K562 (cell line): ENCODE data around the gene DUSP19. TPM values are rescaled to one million over a fixed set of nuclear protein-coding genes. Genes with fewer than 3 reads are reported as not detected.

Experiments used
- ARNT ChIP-seq, 2 experiments: fragments of 450-650 bp; IDR thresholded peaks; 2 replicates each; pipeline ENCODE4 v1.6.1; 2016; ENCODE audit warnings: mild to moderate bottlenecking in 1 of 2
- C11orf30 ChIP-seq: fragments of 450-650 bp; IDR thresholded peaks from 2 replicates; pipeline ENCODE4 v1.6.1; 2016; ENCODE audit warnings: low read depth, mild to moderate bottlenecking
- CREB3 ChIP-seq: fragments of 450-650 bp; conservative IDR thresholded peaks from 2 replicates; pipeline ENCODE4 v1.6.1; 2016; ENCODE audit warnings: missing genetic modification characterization, low read depth, mild to moderate bottlenecking, missing compliant biosample characterization, moderate library complexity
- CREB5 ChIP-seq: fragments of 250-450 bp; sonication (Bioruptor Pico); IDR thresholded peaks from 2 replicates; pipeline ENCODE4 v1.5.0; 2020; ENCODE audit warnings: mild to moderate bottlenecking
- ELK1 ChIP-seq: sonication (generic); formaldehyde crosslinking; IDR thresholded peaks from 2 replicates; pipeline ENCODE4 v1.8.1; 2022; ENCODE audit warnings: missing genetic modification reagents
- ETS1 ChIP-seq: conservative IDR thresholded peaks from 2 replicates; pipeline ENCODE4 v1.6.1; 2011; ENCODE audit warnings: low read depth, mild to moderate bottlenecking, low read length; ENCODE audit not compliant: control insufficient read depth
- FOXJ3 ChIP-seq: sonication (generic); formaldehyde crosslinking; IDR thresholded peaks from 2 replicates; pipeline ENCODE4 v1.4.0; 2020; ENCODE audit warnings: mild to moderate bottlenecking, missing genetic modification reagents
- GATAD2B ChIP-seq: fragments of 450-650 bp; IDR thresholded peaks from 2 replicates; pipeline ENCODE4 v1.6.1; 2017; ENCODE audit warnings: mild to moderate bottlenecking, borderline replicate concordance
- HDAC1 ChIP-seq, 2 experiments: fragments of 450-650 bp; IDR thresholded peaks; 2 replicates each; pipeline ENCODE4 v1.6.1; 2016 to 2017; ENCODE audit warnings: inconsistent platforms in 1 of 2, mild to moderate bottlenecking in 1 of 2, moderate library complexity in 1 of 2
- LCOR ChIP-seq: sonication (generic); formaldehyde crosslinking; IDR thresholded peaks from 2 replicates; pipeline ENCODE4 v1.8.0; 2022; ENCODE audit warnings: mild to moderate bottlenecking, missing genetic modification reagents
- MAX ChIP-seq: sonication (generic); formaldehyde crosslinking; IDR thresholded peaks from 2 replicates; pipeline ENCODE4 v1.9.0; 2022; ENCODE audit warnings: mild to moderate bottlenecking, missing genetic modification reagents
- SIRT6 ChIP-seq: IDR thresholded peaks from one replicate; pipeline ENCODE4 v1.6.1; 2012; ENCODE audit warnings: low read depth, mild to moderate bottlenecking, control low read depth, inconsistent platforms, low read length, moderate library complexity
- SNIP1 ChIP-seq: fragments of 450-650 bp; IDR thresholded peaks from 2 replicates; pipeline ENCODE4 v1.7.1; 2017; ENCODE audit warnings: low read depth, mild to moderate bottlenecking
- ZFP91 ChIP-seq: sonication (generic); formaldehyde crosslinking; IDR thresholded peaks from 2 replicates; pipeline ENCODE4 v1.8.0; 2022; ENCODE audit warnings: mild to moderate bottlenecking, missing genetic modification reagents
- ZKSCAN8 ChIP-seq: fragments of 200-800 bp; sonication (Bioruptor generic); IDR thresholded peaks from 2 replicates; pipeline ENCODE4 v1.6.1; 2016; ENCODE audit warnings: missing genetic modification characterization, missing compliant biosample characterization
- ZNF133 ChIP-seq: fragments of 250-450 bp; sonication (Bioruptor Pico); IDR thresholded peaks from 2 replicates; pipeline ENCODE4 v1.4.0; 2020; ENCODE audit warnings: mild to moderate bottlenecking
- ZNF224 ChIP-seq: sonication (generic); formaldehyde crosslinking; IDR thresholded peaks from 2 replicates; pipeline ENCODE4 v1.8.0; 2022; ENCODE audit warnings: mild to moderate bottlenecking, missing genetic modification reagents
- ZNF512 ChIP-seq: IDR thresholded peaks from 2 replicates; pipeline ENCODE4 v1.6.1; 2016; ENCODE audit warnings: missing genetic modification characterization, missing compliant biosample characterization
- polyA plus RNA-seq, 8 experiments: library from polyadenylated mRNA; depleted of rRNA in 4 of 8; stranded (reverse) in 5 of 8; unstranded in 3 of 8; fragments of >200 nt; fragmentation: Nextera tagmentation in 2 of 8; fragmentation: Illumina TruSeq in 1 of 8; extraction: Ambion mirVana in 2 of 8; extraction: Trizol in 1 of 8; gene quantifications; 2 replicates each; pipeline versions ENCODE4 v1.2.1 to v1.2.3, GENCODE V29; 2011 to 2014; ENCODE audit warnings: inconsistent platforms in 1 of 8, missing spikeins in 1 of 8
- total RNA-seq, 7 experiments: library from RNA; depleted of rRNA in 6 of 7; stranded (reverse); fragments of >200 nt in 6 of 7; fragmentation: Illumina TruSeq in 2 of 7; extraction: Trizol in 2 of 7; gene quantifications; 2 replicates each; pipeline versions ENCODE4 v1.2.1 to v1.2.3, GENCODE V29; 2011 to 2021; ENCODE audit warnings: low replicate concordance in 1 of 7

DUSP19 gene
- total and polyA plus RNA-seq, 9 of the 15 experiments (the other 6 are each of a cell fraction or from before 2014, with no cell fraction given) = 1.6 to 6.3 (median 3.1) TPM

- TF ChIP-seq CREB5 (CRISPR knock-in tag) (no peak), CREB3 (tag) (no peak; the same call in 1 of the 2 replicates), LCOR (CRISPR knock-in tag) (peak; percentile 93), ZKSCAN8 (no peak), ARNT (IDR thresholded peaks at IDR 0.05) (peak in 1 of 2 experiments; percentile 8; a peak in 1 of 4 replicates), HDAC1 (IDR thresholded peaks at IDR 0.05) (peak in 1 of 2 experiments; percentile 67; a peak in 2 of 4 replicates), SIRT6 (no peak), ZNF133 (CRISPR knock-in tag) (no peak), ETS1 (no peak), FOXJ3 (CRISPR knock-in tag) (no peak), ZNF224 (CRISPR knock-in tag) (no peak), MAX (CRISPR knock-in tag) (no peak), C11orf30 (peak; percentile 70), ZNF512 (tag) (no peak), SNIP1 (no peak), GATAD2B (no peak), ZFP91 (CRISPR knock-in tag) (peak; percentile 94), ELK1 (CRISPR knock-in tag) (no peak)
These were observed at the start of gene DUSP19 (continued) for GRCh38 chr2:183078464-183079138.
